Measurements from ENCODE around the gene NCKAP5L. TPM values are rescaled to one million over a fixed set of nuclear protein-coding genes. Genes with fewer than 3 reads are reported as not detected.

Gene NCKAP5L
- total RNA-seq, 1 experiment from 2014 or later: 20.9 TPM

- no peak for DNase-seq
- Histone ChIP-seq H3K79me2 (ENCODE audit: low read depth) (no peaks in the 10 kb centered on the region), H3K27ac (no peak overlapping the region), H4K20me1 (ENCODE audit: insufficient read depth) (no peaks in the 10 kb centered on the region), H3K9me3 (ENCODE audit: insufficient read depth, low read depth) (no peaks in the 10 kb centered on the region), H3K36me3 (ENCODE audit: low read depth) (no peaks in the 10 kb centered on the region), H3K9me2 (ENCODE audit: insufficient read depth) (no peaks in the 10 kb centered on the region), H2AFZ (no peak overlapping the region), H3K4me1 (replicated peaks; ENCODE audit: insufficient read depth) (no peaks in the 10 kb centered on the region), H3K4me3 (no peak overlapping the region), H3K27me3 (ENCODE audit: insufficient read depth, low read depth) (no peaks in the 10 kb centered on the region), H3F3A (ENCODE audit: insufficient read depth, low read depth) (no peaks in the 10 kb centered on the region; the same call in 1 of the 2 replicates), H3K4me2 (no peak overlapping the region)
- ChIA-PET POLR2A (ENCODE audit: unreplicated experiment) (no interaction called here), CTCF (no interaction called here)
- TF ChIP-seq EZH2 (IDR thresholded peaks at IDR 0.05; ENCODE audit: low read depth): no peak
- no peak for TF ChIP-seq CTCF (conservative IDR thresholded peaks at IDR 0.05)
- BruUV-seq (replicated peaks): no TSS peak
- intact Hi-C loops (cut with micrococcal nuclease; ENCODE audit: unreplicated experiment): no loop called here
Observed at GRCh38 chr12:49796155-49796554, 32.1 kb downstream of the NCKAP5L start.

- no peak overlapping the region for H3K4me3 ChIP-seq
- no peak for DNase-seq
- no peaks in the 10 kb centered on the region for H3K9me2 ChIP-seq (ENCODE audit: insufficient read depth)
- TF ChIP-seq EZH2 (IDR thresholded peaks at IDR 0.05; ENCODE audit: low read depth) (no peak), CTCF (conservative IDR thresholded peaks at IDR 0.05) (no peak)
- H3K79me2 ChIP-seq (ENCODE audit: low read depth): no peaks in the 10 kb centered on the region
- H3K4me1 ChIP-seq (replicated peaks; ENCODE audit: insufficient read depth): no peaks in the 10 kb centered on the region
- H3K9me3 ChIP-seq (ENCODE audit: insufficient read depth, low read depth): no peaks in the 10 kb centered on the region
- no peaks in the 10 kb centered on the region for H4K20me1 ChIP-seq (ENCODE audit: insufficient read depth)
- ChIA-PET POLR2A (ENCODE audit: unreplicated experiment) (no interaction called here), CTCF (no interaction called here)
- H3K4me2 ChIP-seq: no peak overlapping the region
- no peak overlapping the region for H2AFZ ChIP-seq
- no peaks in the 10 kb centered on the region; the same call in 1 of the 2 replicates for H3F3A ChIP-seq (ENCODE audit: insufficient read depth, low read depth)
- H3K27me3 ChIP-seq (ENCODE audit: insufficient read depth, low read depth): no peaks in the 10 kb centered on the region
- H3K36me3 ChIP-seq (ENCODE audit: low read depth): no peaks in the 10 kb centered on the region
- BruUV-seq (replicated peaks): no TSS peak
- no peak overlapping the region for H3K27ac ChIP-seq
- intact Hi-C loops (cut with micrococcal nuclease; ENCODE audit: unreplicated experiment): no loop called here
Observed at GRCh38 chr12:49795654-49796105, 32.5 kb downstream of the NCKAP5L start.

GRCh38 chr12:49794811-49795653, 33.2 kb downstream of the NCKAP5L start:
- BruUV-seq (replicated peaks): no TSS peak
- CTCF ChIA-PET: no interaction called here
- no peaks in the 10 kb centered on the region; the same call in 1 of the 2 replicates for H3F3A ChIP-seq (ENCODE audit: insufficient read depth, low read depth)
- no peak for DNase-seq
- no peak overlapping the region for H3K4me3 ChIP-seq
- no peaks in the 10 kb centered on the region for H3K36me3 ChIP-seq (ENCODE audit: low read depth)
- TF ChIP-seq CTCF (conservative IDR thresholded peaks at IDR 0.05) (no peak), EZH2 (IDR thresholded peaks at IDR 0.05; ENCODE audit: low read depth) (no peak)
- POLR2A ChIA-PET (ENCODE audit: unreplicated experiment): no interaction called here
- no peak overlapping the region for H3K27ac ChIP-seq
- no peaks in the 10 kb centered on the region for H3K79me2 ChIP-seq (ENCODE audit: low read depth)
- no peaks in the 10 kb centered on the region for H3K9me2 ChIP-seq (ENCODE audit: insufficient read depth)
- no peaks in the 10 kb centered on the region for H3K27me3 ChIP-seq (ENCODE audit: insufficient read depth, low read depth)
- H4K20me1 ChIP-seq (ENCODE audit: insufficient read depth): no peaks in the 10 kb centered on the region
- no peaks in the 10 kb centered on the region for H3K4me1 ChIP-seq (replicated peaks; ENCODE audit: insufficient read depth)
- intact Hi-C loops (cut with micrococcal nuclease; ENCODE audit: unreplicated experiment): no loop called here
- no peak overlapping the region for H2AFZ ChIP-seq
- no peaks in the 10 kb centered on the region for H3K9me3 ChIP-seq (ENCODE audit: insufficient read depth, low read depth)
- no peak overlapping the region for H3K4me2 ChIP-seq
